Aorta (tissue), 5 donors: Measurements from ENCODE around the gene FOSB. TPM values are rescaled to one million over a fixed set of nuclear protein-coding genes. Genes with fewer than 3 reads are reported as not detected.

Experiments
- ATAC-seq: fragments of 200-7000 bp; cut with Tn5 transposase; one replicate; pipeline ENCODE4 v1.9.1; 2022; ENCODE audit warnings: moderate library complexity; ENCODE audit not compliant: low FRiP score
- DNase-seq, 2 donors: peaks; one replicate each; pipeline ENCODE4 v3.0.0-alpha.2; 2020
- H3K27ac ChIP-seq, 2 donors: one replicate each; pipeline ENCODE4 v1.5.1; 2013; ENCODE audit warnings: low read length in 2 of 2, mild to moderate bottlenecking in 2 of 2, moderate library complexity in 2 of 2, control low read depth in 1 of 2, inconsistent platforms in 1 of 2, low read depth in 1 of 2
- H3K27me3 ChIP-seq, 2 donors: one replicate each; pipeline ENCODE4 v1.6.1; 2013; ENCODE audit warnings: control low read depth in 1 of 2, low read length in 1 of 2, mild to moderate bottlenecking in 1 of 2, moderate library complexity in 1 of 2; ENCODE audit not compliant: insufficient read depth in 2 of 2, control insufficient read depth in 1 of 2
- H3K36me3 ChIP-seq, 2 donors: one replicate each; pipeline ENCODE4 v1.6.1; 2013; ENCODE audit warnings: control low read depth in 1 of 2, low read length in 1 of 2, mild to moderate bottlenecking in 1 of 2; ENCODE audit not compliant: insufficient read depth in 2 of 2, control insufficient read depth in 1 of 2
- H3K4me1 ChIP-seq, 2 donors: one replicate each; pipeline ENCODE4 v1.6.1; 2013; ENCODE audit warnings: low read length in 2 of 2, control low read depth in 1 of 2, mild to moderate bottlenecking in 1 of 2, moderate library complexity in 1 of 2; ENCODE audit not compliant: insufficient read depth in 2 of 2, control insufficient read depth in 1 of 2
- H3K4me3 ChIP-seq, 2 donors: one replicate each; pipeline ENCODE4 v1.5.1; 2013; ENCODE audit warnings: low read length in 2 of 2, control low read depth in 1 of 2, mild to moderate bottlenecking in 1 of 2
- H3K9me3 ChIP-seq: one replicate; pipeline ENCODE4 v1.6.1; 2013; ENCODE audit warnings: mild to moderate bottlenecking, low read length; ENCODE audit not compliant: control insufficient read depth
- WGBS, 2 donors: extraction: QIAGEN DNeasy Blood & Tissue Kit; methylation state at CpG; one replicate each; pipeline ENCODE4 v1.1.7; 2013; 5-methylcytosine and 5-hydroxymethylcytosine counted together
- intact Hi-C, 2 donors: fragments of 100-400 bp; cut with DNase I; formaldehyde crosslinking; loops; one replicate each; pipeline versions ENCODE4 v1.14.2 to v1.15.0; 2022
- polyA plus RNA-seq, 2 donors: library from polyadenylated mRNA; stranded (reverse); fragments of 200-250 nt; gene quantifications; one replicate each; pipeline ENCODE4 v1.2.3, GENCODE V29; 2013
- total RNA-seq, 2 donors: library from RNA; stranded (reverse); fragmentation: NEBNext Ultra II Directional; extraction: Animal tissue kit (Norgen Biotek cat#: 25700); gene quantifications; one replicate each; pipeline ENCODE4 v1.2.1, GENCODE V29; 2021
- donor health status: healthy with polysubstance abuse.
- donor health status: Bipolar disorder and iron deficiency.
- donor health status: DM: no; HTN: no; CAD: no.
- donor health status: DM: no; HTN: no; CAD: no.
- donor health status: DM: yes; HTN: yes; CAD: no.

FOSB gene
- total and polyA plus RNA-seq, 4 donors, result 3.1 to 754 (median 61.8) TPM

DNA sequence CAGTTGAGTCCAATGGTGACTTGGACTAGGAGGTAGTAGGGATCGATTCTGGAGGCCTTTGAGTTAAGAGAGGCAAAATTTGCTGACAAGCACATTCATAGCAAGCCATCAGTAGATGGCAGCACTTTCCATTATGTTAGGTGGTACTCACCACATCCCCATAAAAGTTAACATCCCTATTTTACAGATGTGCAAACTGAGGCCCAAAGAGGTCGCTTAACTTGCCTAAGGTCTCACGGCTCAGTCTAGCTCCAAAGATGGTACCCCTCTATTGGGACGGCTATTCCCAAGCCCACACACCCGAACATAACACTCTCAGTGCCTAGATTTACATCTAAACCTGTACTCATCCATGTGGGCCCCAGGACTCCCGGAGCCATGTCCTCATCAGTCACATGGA, 21.5 kb upstream of the FOSB start:
- Histone ChIP-seq H3K4me3 (no peak overlapping the region), H3K27ac (no peak overlapping the region), H3K9me3 (no peaks in the 10 kb centered on the region), H3K27me3 (no peaks in the 10 kb centered on the region), H3K4me1 (no peaks in the 10 kb centered on the region), H3K36me3 (no peaks in the 10 kb centered on the region)
- DNase-seq (no peak), ATAC-seq (no peak)
- WGBS, 2 donors, result 83 to 86% methylated on average over 6 of the region's 6 CpGs
- intact Hi-C loops, result no loop called here

DNA sequence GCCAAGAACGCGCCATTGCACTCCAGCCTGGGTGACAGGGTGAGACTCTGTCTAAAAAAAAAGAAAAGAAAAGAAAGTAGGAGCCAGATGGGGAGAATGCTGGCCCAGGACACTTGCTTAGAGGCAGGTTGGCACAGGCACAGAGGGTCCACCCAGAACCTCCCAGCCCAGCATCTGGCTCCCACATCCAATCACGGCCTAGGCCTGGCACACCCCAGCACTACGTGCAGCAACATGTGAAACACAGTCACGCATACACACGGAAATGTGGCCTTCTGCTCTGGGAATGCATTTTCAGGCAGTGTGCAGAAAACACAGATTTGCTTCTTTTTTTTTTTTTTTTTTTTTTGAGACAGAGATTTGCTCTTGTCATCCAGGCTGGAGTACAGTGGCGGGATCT, 20.9 kb upstream of the FOSB start:
- ATAC-seq, result no peak
- no peaks in the 10 kb centered on the region for H3K27me3 ChIP-seq
- no peaks in the 10 kb centered on the region for H3K9me3 ChIP-seq
- 64% methylated on average over 7 of the region's 7 CpGs for WGBS, 2 donors
- no peaks in the 10 kb centered on the region for H3K4me1 ChIP-seq
- H3K27ac ChIP-seq, result no peak overlapping the region
- intact Hi-C loops, result no loop called here
- no peak for DNase-seq
- H3K4me3 ChIP-seq, result no peak overlapping the region
- no peaks in the 10 kb centered on the region for H3K36me3 ChIP-seq

DNA sequence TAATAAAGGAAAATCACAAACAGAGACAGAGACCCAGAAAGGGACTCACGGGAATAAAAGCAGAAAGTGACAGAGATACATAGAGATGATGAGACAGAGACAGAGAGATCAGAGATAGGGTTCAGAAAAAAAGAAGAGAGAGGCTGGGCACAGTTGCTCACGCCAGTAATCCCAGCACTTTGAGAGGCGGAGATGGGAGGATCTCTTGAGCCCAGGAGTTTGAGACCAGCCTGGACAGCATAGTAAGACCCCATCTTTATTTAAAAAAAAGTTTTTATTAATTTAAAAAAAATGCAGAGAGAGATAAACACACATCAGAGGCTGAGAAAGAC, 19.4 kb upstream of the FOSB start:
- ATAC-seq (no peak), DNase-seq (no peak)
- Histone ChIP-seq H3K27ac (no peak overlapping the region), H3K4me3 (no peak overlapping the region), H3K36me3 (no peaks in the 10 kb centered on the region), H3K27me3 (no peaks in the 10 kb centered on the region), H3K9me3 (no peaks in the 10 kb centered on the region), H3K4me1 (no peaks in the 10 kb centered on the region)
- intact Hi-C loops, result no loop called here
- WGBS, 2 donors, result 94% methylated on average over 3 of the region's 3 CpGs

DNA sequence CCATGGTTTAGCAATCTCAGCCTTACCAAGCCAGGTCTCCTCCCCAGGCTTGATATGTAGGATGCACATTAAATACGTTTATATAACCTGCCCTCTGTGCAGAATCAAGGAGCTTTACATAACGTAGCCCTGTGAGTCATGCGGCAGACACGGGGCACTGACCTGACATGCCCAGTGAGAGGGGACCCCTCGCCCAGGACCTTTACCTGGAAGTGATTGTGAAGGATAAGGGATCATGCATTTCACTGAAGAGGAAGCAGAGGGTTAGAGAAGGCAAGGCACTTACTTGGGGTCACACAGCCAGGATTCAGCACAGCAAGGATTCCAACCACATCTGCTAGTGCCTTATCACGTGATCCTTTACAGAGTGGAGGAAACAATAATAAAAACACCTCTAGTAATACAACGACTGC, 18.9 kb upstream of the FOSB start:
- ATAC-seq (no peak), DNase-seq (no peak)
- Histone ChIP-seq H3K4me1 (no peaks in the 10 kb centered on the region), H3K4me3 (no peak overlapping the region), H3K36me3 (no peaks in the 10 kb centered on the region), H3K27ac (no peak overlapping the region), H3K9me3 (no peaks in the 10 kb centered on the region), H3K27me3 (no peaks in the 10 kb centered on the region)
- intact Hi-C loops, result no loop called here
- WGBS, 2 donors, result 60 to 63% methylated on average over 7 of the region's 7 CpGs

DNA sequence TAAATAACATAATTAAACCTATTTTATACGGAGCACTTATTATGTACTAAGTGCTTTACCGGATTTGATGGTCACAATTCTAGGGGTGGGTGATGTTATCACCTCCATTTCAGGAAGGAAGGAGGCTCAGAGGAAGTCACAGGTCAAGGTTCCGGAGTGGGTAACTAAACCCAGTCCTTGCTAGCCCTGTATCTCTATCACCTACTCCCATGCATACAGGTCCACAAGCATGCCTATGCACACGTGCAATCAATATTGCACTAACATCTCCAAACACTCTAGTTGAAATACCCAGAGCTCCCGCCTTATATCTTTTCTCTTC, 17.8 kb upstream of the FOSB start:
- Histone ChIP-seq H3K27me3 (no peaks in the 10 kb centered on the region), H3K27ac (peak overlapping the region in 1 of 2 donors; percentile 17), H3K4me3 (no peak overlapping the region), H3K9me3 (no peaks in the 10 kb centered on the region), H3K36me3 (no peaks in the 10 kb centered on the region), H3K4me1 (no peaks in the 10 kb centered on the region)
- intact Hi-C loops, result no loop called here
- 45 to 54% methylated on average over 5 of the region's 5 CpGs for whole genome bisulfite sequencing, 2 donors
- peak; percentile 1 for ATAC-seq
- DNase-seq, result no peak

DNA sequence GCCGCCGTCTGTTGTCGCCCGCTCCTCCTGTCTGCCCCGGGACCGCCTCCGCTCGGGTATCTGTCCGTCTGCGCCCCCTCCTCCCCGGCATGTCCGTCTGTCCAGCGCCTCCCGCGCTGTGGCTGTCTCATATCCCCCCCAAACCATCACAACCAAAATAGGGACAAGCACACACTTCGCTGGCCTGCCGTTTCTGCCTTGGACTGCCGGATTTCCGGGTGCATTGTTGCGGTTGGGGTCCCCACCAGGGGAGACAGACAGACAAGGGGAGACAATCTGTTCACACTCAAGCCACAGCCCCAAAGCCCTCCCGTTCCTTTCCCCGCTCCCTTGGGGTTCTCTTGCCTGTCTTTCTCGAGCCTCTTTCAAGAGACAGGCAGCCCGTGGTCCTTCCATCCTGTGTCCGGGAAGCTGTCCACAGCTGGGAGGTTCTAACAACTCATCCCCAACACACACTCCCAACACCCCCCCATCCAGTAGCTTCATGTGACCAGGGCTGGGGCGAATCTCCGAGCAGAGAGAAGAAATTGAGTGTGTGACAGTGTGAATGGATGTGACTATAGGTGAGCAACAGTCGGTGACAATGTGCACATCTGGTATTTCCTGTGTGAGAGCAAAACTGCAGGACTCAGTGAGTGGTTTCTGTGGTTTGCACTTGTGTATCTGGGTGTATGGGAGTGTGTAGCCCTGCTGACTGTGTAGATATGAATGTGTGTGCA, 16.5 kb upstream of the FOSB start:
- Histone ChIP-seq H3K4me3 (peak overlapping the region in 1 of 2 donors; percentile 11), H3K4me1 (no peaks in the 10 kb centered on the region), H3K27me3 (no peaks in the 10 kb centered on the region), H3K9me3 (no peaks in the 10 kb centered on the region), H3K27ac (peak overlapping the region in 1 of 2 donors; percentile 84), H3K36me3 (no peaks in the 10 kb centered on the region)
- WGBS, 2 donors, result 6 to 8% methylated on average over 16 to 28 of the region's 28 CpGs
- DNase-seq (peak in 1 of 2 donors; percentile 81), ATAC-seq (peak; percentile 30)
- intact Hi-C loops, result no loop called here

DNA sequence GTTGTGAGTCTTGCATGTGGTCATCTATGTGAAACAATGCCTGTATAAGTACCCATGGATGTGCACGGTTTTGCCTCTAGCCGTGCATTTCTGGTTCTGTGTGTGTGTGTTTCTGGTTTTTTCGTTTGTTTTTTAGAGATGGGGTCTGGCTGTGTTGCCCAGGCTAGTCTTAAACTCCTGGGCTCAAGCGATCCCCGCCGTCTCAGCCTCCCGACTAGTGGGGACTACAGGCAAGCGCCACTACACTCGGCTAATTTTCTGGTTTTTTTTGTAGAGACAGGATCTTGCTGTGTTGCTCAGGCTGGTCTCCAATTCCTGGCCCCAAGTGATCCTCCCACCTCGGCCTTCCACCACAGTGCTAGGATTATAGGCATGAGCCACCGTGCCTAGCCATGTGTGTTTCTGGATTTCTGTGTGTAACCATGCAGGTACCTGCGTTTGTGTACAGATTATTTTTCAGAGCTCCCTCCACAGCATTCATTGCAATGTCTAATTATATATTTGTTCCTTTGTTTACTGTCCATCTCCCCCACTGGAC, 15.9 kb upstream of the FOSB start:
- intact Hi-C loops, result no loop called here
- Histone ChIP-seq H3K27ac (no peak overlapping the region), H3K36me3 (no peaks in the 10 kb centered on the region), H3K9me3 (no peaks in the 10 kb centered on the region), H3K4me1 (no peaks in the 10 kb centered on the region), H3K27me3 (no peaks in the 10 kb centered on the region), H3K4me3 (no peak overlapping the region)
- ATAC-seq (no peak), DNase-seq (no peak)
- 85 to 86% methylated on average over 12 of the region's 12 CpGs for WGBS, 2 donors

DNA sequence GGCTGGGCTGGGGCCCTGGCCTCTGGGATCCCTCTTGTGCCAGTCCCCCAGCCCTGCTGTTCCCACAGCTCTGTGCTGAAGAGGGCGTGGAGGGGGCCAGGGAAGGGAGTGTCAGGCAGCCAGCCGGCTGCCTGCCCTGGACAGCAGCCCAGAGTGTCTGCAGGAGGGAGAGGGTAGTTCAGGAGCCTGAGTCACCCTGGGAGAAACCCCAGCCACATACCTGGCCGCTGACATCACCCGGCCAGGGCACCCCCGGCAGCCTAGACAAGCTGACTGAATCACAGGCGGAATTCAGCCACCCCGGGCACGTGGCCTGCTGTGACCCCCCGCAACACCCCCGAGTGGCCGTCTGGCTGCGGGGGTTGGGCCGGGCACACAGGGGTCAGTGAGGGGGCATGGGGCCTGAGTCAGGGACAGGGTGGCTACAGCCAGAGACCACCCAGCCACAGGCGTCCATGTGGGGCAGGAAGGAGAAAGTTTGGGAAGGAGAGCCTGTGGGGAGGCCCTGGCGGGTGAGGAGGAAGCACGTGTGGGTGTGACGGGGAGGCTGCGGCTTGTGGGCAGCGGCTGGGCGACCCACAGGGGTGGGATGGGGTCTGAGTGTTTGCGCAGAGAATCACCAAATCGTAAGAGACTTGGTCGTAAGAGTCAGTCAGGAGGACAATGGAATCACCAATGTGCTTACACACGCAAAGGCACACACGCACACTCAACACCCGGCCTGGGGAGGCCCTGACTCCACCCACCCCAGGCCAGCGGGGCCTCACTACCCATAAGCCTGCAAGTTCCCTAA, 11.9 kb upstream of the FOSB start:
- DNase-seq, result peak; percentile 96 to 99
- 1 to 3% methylated on average over 26 to 27 of the region's 27 CpGs for WGBS, 2 donors
- H3K36me3 ChIP-seq, result no peaks in the 10 kb centered on the region
- intact Hi-C loops, result no loop called here
- H3K4me1 ChIP-seq, result no peaks in the 10 kb centered on the region
- no peaks in the 10 kb centered on the region for H3K27me3 ChIP-seq
- H3K4me3 ChIP-seq, result no peak overlapping the region
- no peaks in the 10 kb centered on the region for H3K9me3 ChIP-seq
- H3K27ac ChIP-seq, result peak overlapping the region; percentile 28 to 68
- ATAC-seq, result peak; percentile 92

DNA sequence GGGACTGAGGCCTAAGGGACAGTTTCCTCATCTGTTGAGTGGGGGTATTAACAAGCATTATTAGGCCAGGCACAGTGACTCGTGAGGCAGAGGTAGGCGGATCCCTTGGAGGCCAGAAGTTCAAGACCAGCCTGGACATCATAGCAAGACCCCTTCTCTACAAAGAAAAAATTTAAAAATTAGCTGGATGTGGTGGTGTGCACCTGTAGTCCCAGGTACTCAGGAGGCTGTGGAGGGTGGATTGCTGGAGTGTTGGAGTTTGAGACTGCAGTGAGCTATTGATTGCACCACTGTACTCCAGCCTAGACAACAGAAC, 11.3 kb upstream of the FOSB start:
- Histone ChIP-seq H3K9me3 (no peaks in the 10 kb centered on the region), H3K4me1 (no peaks in the 10 kb centered on the region), H3K4me3 (no peak overlapping the region), H3K36me3 (no peaks in the 10 kb centered on the region), H3K27me3 (no peaks in the 10 kb centered on the region), H3K27ac (peak overlapping the region; percentile 28 to 68)
- 52 to 55% methylated on average over 2 of the region's 2 CpGs for WGBS, 2 donors
- no peak for DNase-seq
- intact Hi-C loops, result no loop called here
- no peak for ATAC-seq
